OCI-LY7 (cell line): ENCODE measurements around the gene PSMD6. TPM values are rescaled to one million over a fixed set of nuclear protein-coding genes. Genes with fewer than 3 reads are reported as not detected.

ENCODE experiments used
- BruUV-seq: library from RNA; stranded (reverse); fragments of 400-500 nt; replicated peaks from 2 replicates; lab custom pipeline; 2021; lab: Mats Ljungman, UMichigan
- CTCF ChIA-PET: fragments of 300-600 bp; sonication (Branson Sonifier 250); formaldehyde crosslinking; loops from one replicate; lab custom pipeline; 2022; ENCODE audit warnings: antibody characterized with exemption; ENCODE audit not compliant: unreplicated experiment; lab: Charles Lee
- POLR2A ChIA-PET: fragments of 300-600 bp; sonication (Branson Sonifier 250); formaldehyde crosslinking; loops from one replicate; lab custom pipeline; 2022; ENCODE audit warnings: antibody characterized with exemption; lab: Charles Lee
- DNase-seq: peaks from one replicate; pipeline ENCODE4 v3.0.0-alpha.2; 2015; ENCODE audit warnings: low spot score
- H2AFZ ChIP-seq: fragments of 200-600 bp; sonication (generic), shearing (Covaris generic); 2 replicates; pipeline ENCODE4 v1.6.1; 2014; ENCODE audit warnings: mild to moderate bottlenecking, antibody characterized with exemption, low read length, moderate library complexity
- H3K27ac ChIP-seq: fragments of 200-600 bp; sonication (generic); 2 replicates; pipeline ENCODE4 v1.5.1; 2014; ENCODE audit warnings: mixed run types, low read depth, mild to moderate bottlenecking, moderate library complexity, low read length, inconsistent platforms; ENCODE audit not compliant: poor library complexity, severe bottlenecking
- H3K36me3 ChIP-seq: fragments of 200-600 bp; sonication (generic); 2 replicates; pipeline ENCODE4 v1.6.1; 2014; ENCODE audit warnings: mild to moderate bottlenecking, antibody characterized with exemption, low read length, moderate library complexity, mixed read lengths; ENCODE audit not compliant: insufficient read depth
- H3K4me1 ChIP-seq: fragments of 200-600 bp; sonication (generic); 2 replicates; pipeline ENCODE4 v1.5.1; 2014; ENCODE audit warnings: mild to moderate bottlenecking, low read length; ENCODE audit not compliant: insufficient read depth, poor library complexity, severe bottlenecking
- H3K4me2 ChIP-seq: fragments of 200-600 bp; sonication (generic); 2 replicates; pipeline ENCODE4 v1.6.1; 2014; ENCODE audit warnings: mild to moderate bottlenecking, low read length
- H3K4me3 ChIP-seq: fragments of 200-600 bp; sonication (generic); 2 replicates; pipeline ENCODE4 v1.5.1; 2014; ENCODE audit warnings: mild to moderate bottlenecking, low read depth, low read length; ENCODE audit not compliant: poor library complexity, severe bottlenecking
- H3K79me2 ChIP-seq: fragments of 200-600 bp; sonication (generic); 2 replicates; pipeline ENCODE4 v1.6.1; 2016; ENCODE audit warnings: low read depth, mild to moderate bottlenecking, low read length, moderate library complexity, mixed read lengths; ENCODE audit not compliant: insufficient read depth
- H3K9me2 ChIP-seq: fragments of 200-600 bp; sonication (generic); 2 replicates; pipeline ENCODE4 v1.6.1; 2016; ENCODE audit warnings: mild to moderate bottlenecking, low read length, mixed read lengths; ENCODE audit not compliant: insufficient read depth
- H3K9me3 ChIP-seq: fragments of 200-600 bp; sonication (generic); 2 replicates; pipeline ENCODE4 v1.6.1; 2014; ENCODE audit warnings: mild to moderate bottlenecking, mixed run types, low read length, mixed read lengths
- H4K20me1 ChIP-seq: fragments of 200-600 bp; sonication (generic); 2 replicates; pipeline ENCODE4 v1.6.1; 2014; ENCODE audit warnings: mild to moderate bottlenecking, antibody characterized with exemption, low read length, moderate library complexity, mixed read lengths; ENCODE audit not compliant: insufficient read depth
- CTCF ChIP-seq: fragments of 200-600 bp; sonication (generic); conservative IDR thresholded peaks from 2 replicates; pipeline ENCODE4 v1.5.1; 2014; ENCODE audit warnings: mild to moderate bottlenecking, antibody characterized with exemption, low read length, moderate library complexity, mixed read lengths
- EZH2phosphoT487 ChIP-seq: fragments of 200-600 bp; sonication (generic); IDR thresholded peaks from 2 replicates; pipeline ENCODE4 v1.6.1; 2018; ENCODE audit warnings: low read depth, borderline replicate concordance, mild to moderate bottlenecking, mixed run types, antibody characterized with exemption, low read length, moderate library complexity, mixed read lengths
- intact Hi-C: fragments of 100-400 bp; cut with micrococcal nuclease; formaldehyde crosslinking; loops from one replicate; pipeline ENCODE4 v1.10.0; 2022; ENCODE audit not compliant: unreplicated experiment
- total RNA-seq, 2 experiments: library from RNA; depleted of rRNA in 1 of 2; stranded (reverse); fragments of >200 nt in 1 of 2; shearing (Covaris generic) in 1 of 2; gene quantifications; 2 replicates each; pipeline ENCODE4 v1.2.3, GENCODE V29; 2014 to 2022

The PSMD6 gene
- total RNA-seq, 2 experiments from 2014 or later: 65.2 to 106 TPM

- ChIA-PET POLR2A (interaction anchor here (0.5 to 1.6 kb wide), 9 partner anchors 8 to 175 kb away, joined by 3 to 13 read pairs (median 3); partner anchors contain the start of gene PSMD6), CTCF (interaction anchor here (1.2 to 1.3 kb wide), 2 partner anchors 16 to 31 kb away, joined by 3 read pairs; no protein-coding TSS in a partner anchor)
- intact Hi-C loops: no loop called here
- Histone ChIP-seq H3K9me3 (no peaks in the 10 kb centered on the region), H3K27ac (no peak overlapping the region), H3K4me1 (no peaks in the 10 kb centered on the region), H3K36me3 (peaks cover 96% of the 10 kb centered on the region), H2AFZ (no peak overlapping the region), H3K4me3 (no peak overlapping the region), H3K9me2 (no peaks in the 10 kb centered on the region), H3K79me2 (no peaks in the 10 kb centered on the region), H4K20me1 (no peaks in the 10 kb centered on the region), H3K4me2 (no peak overlapping the region)
- TF ChIP-seq CTCF (no peak), EZH2phosphoT487 (no peak)
- no peak for DNase-seq
- BruUV-seq: no TSS peak
Measured at GRCh38 chr3:64008017-64008416, 15.3 kb downstream of the PSMD6 start.

- H3K9me2 ChIP-seq: no peaks in the 10 kb centered on the region
- H3K4me1 ChIP-seq: no peaks in the 10 kb centered on the region
- BruUV-seq: no TSS peak
- H3K4me3 ChIP-seq: no peak overlapping the region
- H3K36me3 ChIP-seq: peaks cover 94% of the 10 kb centered on the region
- CTCF ChIA-PET: no interaction called here
- no peaks in the 10 kb centered on the region for H4K20me1 ChIP-seq
- DNase-seq: no peak
- no peaks in the 10 kb centered on the region for H3K79me2 ChIP-seq
- POLR2A ChIA-PET: interaction anchor here (0.6 kb wide), 1 partner anchor 25 kb away, joined by 3 read pairs; no protein-coding TSS in a partner anchor
- no peak overlapping the region for H3K4me2 ChIP-seq
- H3K9me3 ChIP-seq: no peaks in the 10 kb centered on the region
- no peak for TF ChIP-seq EZH2phosphoT487
- TF ChIP-seq CTCF: no peak
- intact Hi-C loops: no loop called here
- H3K27ac ChIP-seq: no peak overlapping the region
- no peak overlapping the region for H2AFZ ChIP-seq
Measured at GRCh38 chr3:64003589-64003988, 19.7 kb downstream of the PSMD6 start.

GRCh38 chr3:64002233-64002632 is 21.1 kb downstream of the PSMD6 start:
- Histone ChIP-seq H2AFZ (no peak overlapping the region), H3K79me2 (no peaks in the 10 kb centered on the region), H4K20me1 (no peaks in the 10 kb centered on the region), H3K4me1 (no peaks in the 10 kb centered on the region), H3K4me3 (no peak overlapping the region), H3K4me2 (no peak overlapping the region), H3K27ac (no peak overlapping the region), H3K9me3 (no peaks in the 10 kb centered on the region), H3K36me3 (peaks cover 94% of the 10 kb centered on the region), H3K9me2 (no peaks in the 10 kb centered on the region)
- ChIA-PET POLR2A (interaction anchor here (0.6 kb wide), 1 partner anchor 341 kb away, joined by 4 read pairs; no protein-coding TSS in a partner anchor), CTCF (no interaction called here)
- DNase-seq: no peak
- BruUV-seq: no TSS peak
- no peak for TF ChIP-seq EZH2phosphoT487
- TF ChIP-seq CTCF: no peak
- intact Hi-C loops: no loop called here
